NCI-H345 (cell line): ENCODE results near the gene GLIPR1L2.

Experiments used
- DNase-seq: peaks from one replicate; lab custom pipeline; 2025; lab: John Stamatoyannopoulos, UW

GLIPR1L2 gene

GRCh38 chr12:75477137-75477536, 86.2 kb downstream of the GLIPR1L2 start:
- DNase-seq, result no peak

GRCh38 chr12:75478116-75478794, 87.4 kb downstream of the GLIPR1L2 start:
- DNase-seq, result no peak

GRCh38 chr12:75479963-75480461, 89.1 kb downstream of the GLIPR1L2 start:
- DNase-seq, result no peak

GRCh38 chr12:75480469-75480949, 89.6 kb downstream of the GLIPR1L2 start, which contains the start of gene GLIPR1:
TSS of gene GLIPR1 (plus strand) at chr12:75480755. CDS start at chr12:75480881, 126 bp downstream.
- DNase-seq, result no peak

GRCh38 chr12:75481013-75481705, 90.3 kb downstream of the GLIPR1L2 start:
- DNase-seq, result no peak

- DNase-seq, result no peak
Measured at GRCh38 chr12:75481774-75482173, 90.9 kb downstream of the GLIPR1L2 start.
